Epidermal melanocyte (primary cell): Measurements from ENCODE around the gene GMPPA.

Source experiments
- DNase-seq: peaks from one replicate; pipeline ENCODE4 v3.0.0; 2011; ENCODE audit warnings: low spot score; ENCODE audit not compliant: insufficient read length

The GMPPA gene

GRCh38 chr2:219519526-219519916, 20.8 kb downstream of the GMPPA start:
- no peak for DNase-seq

- DNase-seq, result no peak
Measured at GRCh38 chr2:219520079-219520478, 21.4 kb downstream of the GMPPA start.

GRCh38 chr2:219521066-219521880, 22.6 kb downstream of the GMPPA start:
- DNase-seq, result peak; percentile 88

- DNase-seq, result no peak
Measured at GRCh38 chr2:219522111-219523030, 23.7 kb downstream of the GMPPA start.

- DNase-seq, result no peak
Measured at GRCh38 chr2:219523031-219523671, 24.5 kb downstream of the GMPPA start.

- no peak for DNase-seq
Measured at GRCh38 chr2:219524817-219525216, 26.1 kb downstream of the GMPPA start.

- DNase-seq, result no peak
Measured at GRCh38 chr2:219525533-219526232, 27.0 kb downstream of the GMPPA start.

- no peak for DNase-seq
Measured at GRCh38 chr2:219526320-219527075, 27.8 kb downstream of the GMPPA start.

- no peak for DNase-seq
Measured at GRCh38 chr2:219527076-219527394, 28.3 kb downstream of the GMPPA start.

GRCh38 chr2:219527472-219527871, 28.8 kb downstream of the GMPPA start:
- DNase-seq, result no peak

- DNase-seq, result peak; percentile 97
Measured at GRCh38 chr2:219530048-219530963, 31.6 kb downstream of the GMPPA start.

- no peak for DNase-seq
Measured at GRCh38 chr2:219531639-219532377, 33.1 kb downstream of the GMPPA start.

- no peak for DNase-seq
Measured at GRCh38 chr2:219532378-219532649, 33.6 kb downstream of the GMPPA start.

- DNase-seq, result no peak
Measured at GRCh38 chr2:219533930-219534661, 35.4 kb downstream of the GMPPA start.

GRCh38 chr2:219536425-219536824, 37.7 kb downstream of the GMPPA start:
- no peak for DNase-seq

GRCh38 chr2:219536967-219537366, 38.3 kb downstream of the GMPPA start:
- DNase-seq, result no peak

- DNase-seq, result peak; percentile 73
Measured at GRCh38 chr2:219537657-219538488, 39.2 kb downstream of the GMPPA start.
